Urothelium cell line (cell line): ENCODE measurements around the gene AP1B1.
"Not testable (repeated sequence)": the region's sequence is repeated elsewhere in the genome, so short reads cannot be mapped to it uniquely, and the experiment has no call there.

Experiments used
- DNase-seq: peaks from one replicate; pipeline ENCODE4 v3.0.0; 2011; ENCODE audit warnings: low spot score, mixed read lengths
- FAIRE-seq: peaks from 2 replicates; lab custom pipeline; 2011; peaks lifted over from hg19 to GRCh38; lab: Jason Lieb, UNC

The AP1B1 gene

DNA sequence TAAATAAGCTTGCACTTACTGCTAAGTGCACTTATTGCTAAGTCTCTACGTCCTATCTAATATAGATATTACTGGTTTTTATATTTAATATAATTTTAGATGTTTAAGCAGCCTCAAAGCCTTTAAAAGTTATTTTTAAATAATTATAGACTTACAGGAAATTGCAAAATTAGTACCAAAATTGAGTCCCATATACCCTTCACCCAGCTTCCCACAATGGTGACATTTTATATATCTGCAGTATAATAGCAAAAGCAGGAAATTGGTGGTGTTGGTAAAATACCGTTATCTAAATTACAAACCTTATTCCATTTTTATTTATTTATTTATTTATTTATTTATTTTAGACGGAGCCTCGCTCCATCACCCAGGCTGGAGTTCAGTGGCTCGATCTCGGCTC lies 1.9 kb upstream of the AP1B1 start:
- DNase-seq (no peak), FAIRE-seq (no peak)

- no peak for FAIRE-seq
- DNase-seq = no peak
These were observed 355 bp upstream of the AP1B1 start for GRCh38 chr22:29388759-29389090.

DNA sequence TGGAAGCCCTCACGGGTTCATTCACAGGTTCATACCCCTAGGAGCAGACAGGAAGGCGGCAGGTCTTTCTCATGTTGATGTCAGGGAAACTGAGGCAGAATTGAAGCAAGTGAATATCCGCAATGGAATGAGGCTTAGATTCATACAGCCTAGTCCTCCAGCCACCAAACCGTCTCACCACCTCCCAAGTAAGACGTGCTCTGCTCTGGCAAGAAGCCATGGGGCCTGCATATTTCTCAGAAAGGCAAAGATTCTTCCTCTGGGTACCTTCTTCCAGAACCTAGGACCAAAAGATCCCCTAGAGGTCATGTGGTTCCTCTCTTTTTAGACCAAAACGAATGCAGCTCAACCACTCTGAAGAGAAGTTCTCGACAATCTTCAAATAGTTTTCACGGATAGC lies 1.7 kb downstream of the AP1B1 start:
- FAIRE-seq (no peak), DNase-seq (no peak)

GRCh38 chr22:29385748-29386147 lies 2.6 kb downstream of the AP1B1 start:
- DNase-seq (no peak), FAIRE-seq (no peak)

- DNase-seq (no peak), FAIRE-seq (no peak)
These were observed 3.1 kb downstream of the AP1B1 start for GRCh38 chr22:29385151-29385704.

DNA sequence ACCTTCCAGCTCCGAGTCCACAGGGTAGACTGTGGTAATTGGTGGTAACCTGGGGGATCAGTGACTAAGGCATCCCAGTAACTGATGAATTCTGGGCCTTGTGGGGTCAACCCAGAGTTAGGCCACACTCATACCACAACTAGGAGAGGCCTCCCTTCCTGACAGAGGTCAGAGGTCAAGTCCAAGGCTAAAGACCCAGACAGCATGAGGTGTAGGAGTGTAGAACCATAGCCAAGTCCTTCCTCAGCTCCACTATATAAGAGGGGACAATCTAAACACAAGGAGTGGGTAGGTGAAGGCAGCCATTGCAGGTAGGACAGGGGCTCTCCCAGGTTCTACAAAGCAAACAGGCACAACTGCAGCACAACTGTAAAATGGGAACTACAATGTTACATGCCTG lies 4.6 kb downstream of the AP1B1 start:
- FAIRE-seq (no peak), DNase-seq (no peak)

- FAIRE-seq = no peak
- no peak for DNase-seq
These were observed 5.6 kb downstream of the AP1B1 start for GRCh38 chr22:29382580-29383302.

DNA sequence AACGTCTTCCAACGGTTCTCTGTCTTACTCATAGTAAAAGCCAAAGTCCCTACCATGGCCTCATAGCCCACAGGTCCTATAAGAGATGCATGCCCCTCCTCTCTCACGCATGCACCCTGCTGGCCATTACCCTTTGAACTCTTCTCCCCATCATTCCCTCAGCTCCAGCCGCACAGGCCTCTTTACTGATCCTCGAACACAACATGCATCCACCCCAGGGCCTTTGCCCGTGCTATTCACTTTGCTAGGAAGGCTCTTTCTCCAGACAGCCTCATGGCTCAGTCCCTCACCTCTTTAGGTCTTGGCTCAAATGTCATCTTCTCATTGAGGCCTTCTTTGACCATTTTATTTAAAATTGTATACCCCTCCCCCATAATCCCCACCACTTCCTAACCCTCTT lies 7.5 kb downstream of the AP1B1 start:
- FAIRE-seq (no peak), DNase-seq (no peak)

- DNase-seq = no peak
- FAIRE-seq = no peak
These were observed 8.2 kb downstream of the AP1B1 start for GRCh38 chr22:29380032-29380781.

GRCh38 chr22:29379258-29379657 lies 9.1 kb downstream of the AP1B1 start:
- FAIRE-seq (no peak), DNase-seq (no peak)

- DNase-seq (no peak), FAIRE-seq (no peak)
These were observed 10.4 kb downstream of the AP1B1 start for GRCh38 chr22:29377979-29378378.

- FAIRE-seq, DNase-seq: not testable (repeated sequence)
These were observed 11.7 kb downstream of the AP1B1 start for GRCh38 chr22:29376705-29377104.

GRCh38 chr22:29375398-29376076 lies 12.8 kb downstream of the AP1B1 start:
- DNase-seq = no peak
- no peak for FAIRE-seq

- not testable (repeated sequence) for FAIRE-seq, DNase-seq
These were observed 13.6 kb downstream of the AP1B1 start for GRCh38 chr22:29374806-29375205.

DNA sequence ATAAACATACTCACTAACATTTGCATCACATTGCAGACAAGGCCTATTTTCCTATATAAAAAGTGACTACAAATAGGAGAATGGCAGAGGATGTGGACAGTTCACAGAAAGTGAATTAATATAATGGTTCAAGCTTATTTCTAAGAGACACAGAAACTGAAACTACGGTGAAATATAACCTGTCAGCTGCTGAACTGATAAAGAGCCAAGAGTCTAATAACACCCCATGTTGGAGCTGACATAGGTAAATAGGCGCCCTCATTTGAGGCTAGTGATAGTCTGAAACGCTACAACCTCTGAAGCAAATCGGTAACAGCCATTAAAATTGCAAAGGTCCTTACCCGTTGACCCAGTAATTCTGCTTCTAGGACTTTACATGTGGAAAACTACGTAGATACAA lies 14.0 kb downstream of the AP1B1 start:
- FAIRE-seq = no peak

GRCh38 chr22:29370537-29370936 lies 17.8 kb downstream of the AP1B1 start:
- DNase-seq (no peak), FAIRE-seq (no peak)

More for the DNA sequence above, 14.0 kb downstream of the AP1B1 start:
- DNase-seq = no peak

DNA sequence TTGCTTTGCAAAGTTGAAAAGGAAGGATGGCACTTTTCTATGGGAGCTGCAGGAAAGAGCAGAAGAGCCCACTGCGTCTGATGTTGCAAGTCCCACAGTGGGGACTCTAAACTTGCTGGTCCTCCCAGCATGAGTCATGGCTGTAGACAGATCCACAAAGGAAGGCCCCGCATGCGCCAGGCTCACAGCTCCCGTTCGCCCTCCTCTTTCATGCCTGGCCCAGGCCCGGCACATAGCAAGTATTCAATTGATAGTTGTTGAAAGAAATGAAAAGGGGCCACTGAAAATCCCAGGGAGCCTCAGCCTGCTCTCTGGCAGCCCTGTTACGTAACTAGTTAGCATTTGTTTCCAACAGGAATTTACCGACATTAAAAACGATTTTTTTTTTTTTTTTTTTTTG lies 18.9 kb downstream of the AP1B1 start:
- no peak for FAIRE-seq
- no peak for DNase-seq

DNA sequence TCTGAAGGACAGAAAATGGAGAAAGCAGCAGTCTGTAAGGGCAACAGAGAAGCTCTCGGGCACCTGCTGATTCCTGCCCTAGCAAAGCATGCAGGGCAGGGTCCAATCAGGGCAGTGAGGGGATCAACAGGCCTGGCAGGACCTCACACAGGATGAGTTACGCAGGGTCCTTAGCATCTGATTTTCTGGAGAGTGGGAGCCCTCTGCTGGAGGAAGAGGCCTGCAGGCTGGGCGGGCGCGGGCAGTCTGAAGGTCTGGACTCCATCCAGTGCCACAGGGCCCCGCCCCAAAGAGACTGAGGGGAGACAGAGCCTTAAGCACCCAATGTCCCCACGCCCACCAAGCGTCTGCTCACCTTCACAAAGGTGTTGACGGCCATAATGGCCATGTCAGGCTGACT lies 28.9 kb downstream of the AP1B1 start:
- peak; percentile 35 for DNase-seq
- FAIRE-seq = no peak

DNA sequence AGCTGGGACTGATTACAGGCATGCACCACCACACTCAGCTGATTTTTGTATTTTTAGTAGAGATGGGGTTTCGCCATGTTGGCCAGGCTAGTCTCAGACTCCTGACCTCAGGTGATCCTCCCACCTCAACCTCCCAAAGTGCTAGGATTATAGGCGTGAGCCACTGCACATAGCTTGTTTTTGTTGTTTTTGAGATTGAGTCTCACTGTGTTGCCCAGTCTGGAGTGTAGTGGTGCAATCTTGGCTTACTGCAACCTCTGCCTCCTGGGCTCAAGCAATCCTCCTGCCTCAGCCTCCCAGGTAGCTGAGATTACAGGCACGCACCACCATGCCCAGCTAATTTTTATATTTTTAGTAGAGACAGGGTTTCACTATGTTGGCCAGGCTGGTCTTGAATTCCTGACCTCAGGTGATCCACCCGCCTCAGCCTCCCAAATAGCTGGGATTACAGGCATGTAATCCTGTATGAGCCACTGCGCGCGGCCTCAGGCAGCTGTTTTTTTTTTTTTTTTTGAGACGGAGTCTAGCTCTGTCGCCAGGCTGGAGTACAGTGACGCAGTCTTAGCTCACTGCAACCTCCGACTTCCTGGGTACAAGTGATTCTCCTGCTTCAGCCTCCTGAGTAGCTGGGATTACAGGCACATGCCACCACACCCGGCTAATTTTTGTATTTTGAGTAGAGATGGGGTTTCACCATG lies 31.0 kb downstream of the AP1B1 start:
- FAIRE-seq = not testable (repeated sequence)

GRCh38 chr22:29353860-29354259 lies 34.5 kb downstream of the AP1B1 start:
- no peak for FAIRE-seq
- DNase-seq = no peak

More for the DNA sequence above, 31.0 kb downstream of the AP1B1 start:
- DNase-seq = not testable (repeated sequence)

DNA sequence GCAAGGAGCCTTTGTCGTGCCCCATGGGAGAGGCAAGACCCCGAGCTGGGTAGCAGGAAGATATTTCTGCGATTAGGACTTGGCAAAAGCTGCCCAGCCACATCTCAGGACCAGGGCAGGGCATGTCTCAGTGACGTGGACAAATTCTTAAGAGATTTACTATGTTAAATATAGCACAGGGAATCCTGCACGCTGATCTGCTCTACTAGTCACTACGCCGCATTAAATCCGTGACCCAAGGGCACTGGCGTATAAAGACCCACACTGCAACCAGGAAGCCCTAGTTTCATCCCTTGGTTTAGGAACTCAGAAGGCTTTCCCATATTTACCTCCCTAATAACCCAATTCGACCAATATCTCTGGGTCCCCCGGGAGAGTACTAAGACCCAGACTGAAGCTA lies 35.1 kb downstream of the AP1B1 start:
- FAIRE-seq = no peak
- DNase-seq = no peak
